Activated CD4-positive, alpha-beta T cell treated with anti-CD3 and anti-CD28 coated beads for 36 hours (primary cell): ENCODE data around the gene AVP. TPM values are rescaled to one million over a fixed set of nuclear protein-coding genes. Genes with fewer than 3 reads are reported as not detected.
A peak's percentile ranks its signal among the peaks of the same experiment; 100 is the strongest.

ENCODE experiments used
- ATAC-seq: fragments of 200-7000 bp; cut with Tn5 transposase; one replicate; pipeline ENCODE4 v1.10.0; 2021; ENCODE audit warnings: mild to moderate bottlenecking, moderate library complexity
- CTCF ChIA-PET: fragments of 350-600 bp; sonication (Branson Sonifier 250); formaldehyde crosslinking; loops from one replicate; lab custom pipeline; 2021; ENCODE audit warnings: antibody characterized with exemption; lab: Charles Lee
- POLR2A ChIA-PET: fragments of 350-600 bp; sonication (Branson Sonifier 250); formaldehyde crosslinking; loops from one replicate; lab custom pipeline; 2021; ENCODE audit warnings: antibody characterized with exemption, inconsistent platforms; lab: Charles Lee
- DNase-seq: peaks from one replicate; pipeline ENCODE4 v3.0.0-alpha.2; 2020
- H3K27ac Mint-ChIP-seq: one replicate; pipeline ENCODE4 v1.8.0; 2021; ENCODE audit warnings: mixed read lengths
- H3K27me3 Mint-ChIP-seq: one replicate; pipeline ENCODE4 v1.8.0; 2021; ENCODE audit warnings: mixed read lengths
- H3K36me3 Mint-ChIP-seq: one replicate; pipeline ENCODE4 v1.8.0; 2021; ENCODE audit warnings: low read depth, mixed read lengths
- H3K4me1 Mint-ChIP-seq: one replicate; pipeline ENCODE4 v1.8.0; 2021; ENCODE audit warnings: mixed read lengths
- H3K4me3 Mint-ChIP-seq: one replicate; pipeline ENCODE4 v1.8.0; 2021; ENCODE audit warnings: mild to moderate bottlenecking, moderate library complexity, mixed read lengths
- H3K9me3 Mint-ChIP-seq: one replicate; pipeline ENCODE4 v1.8.0; 2021; ENCODE audit warnings: low read depth, mixed read lengths
- intact Hi-C, 2 experiments: fragments of 100-400 bp; cut with DNase I in 1 of 2; cut with micrococcal nuclease in 1 of 2; formaldehyde crosslinking; loops; one replicate each; pipeline versions ENCODE4 v1.14.2 to v1.15.1; 2022 to 2024; cut with DNase I, micrococcal nuclease
- total RNA-seq, 2 experiments: library from RNA; stranded (reverse); gene quantifications; one replicate each; pipeline ENCODE4 v1.2.3, GENCODE V29; 2021

AVP gene
- total RNA-seq, 2 experiments from 2014 or later, result not detected

GRCh38 chr20:3100480-3100879 lies 16.0 kb upstream of the AVP start:
- POLR2A ChIA-PET, result interaction anchor here (0.6 to 1.0 kb wide), 2 partner anchors 30 to 57 kb away, joined by 5 to 9 read pairs; no protein-coding TSS in a partner anchor
- Mint-ChIP-seq H3K36me3 (no peaks in the 10 kb centered on the region), H3K27ac (no peak overlapping the region), H3K4me3 (no peak overlapping the region), H3K27me3 (peaks cover 1% of the 10 kb centered on the region), H3K4me1 (peaks cover 16% of the 10 kb centered on the region), H3K9me3 (no peaks in the 10 kb centered on the region)
- CTCF ChIA-PET, result interaction anchor here (0.7 to 1.4 kb wide), 3 partner anchors 10 to 47 kb away, joined by 4 to 6 read pairs (median 4); no protein-coding TSS in a partner anchor
- DNase-seq (no peak), ATAC-seq (no peak)
- intact Hi-C loops, result no loop called here

- ChIA-PET POLR2A (interaction anchor here (0.6 kb wide), 1 partner anchor 1119 kb away, joined by 6 read pairs; no protein-coding TSS in a partner anchor), CTCF (interaction anchor here (0.6 to 1.6 kb wide), 2 partner anchors 26 to 1121 kb away, joined by 3 to 5 read pairs; no protein-coding TSS in a partner anchor)
- peaks cover 6% of the 10 kb centered on the region for H3K27me3 Mint-ChIP-seq
- H3K9me3 Mint-ChIP-seq, result no peaks in the 10 kb centered on the region
- H3K36me3 Mint-ChIP-seq, result no peaks in the 10 kb centered on the region
- ATAC-seq, result no peak
- H3K4me1 Mint-ChIP-seq, result peaks cover 14% of the 10 kb centered on the region
- no peak overlapping the region for H3K4me3 Mint-ChIP-seq
- intact Hi-C loops, result no loop called here
- DNase-seq, result no peak
- no peak overlapping the region for H3K27ac Mint-ChIP-seq
Observed at GRCh38 chr20:3094848-3095629, 10.5 kb upstream of the AVP start.

GRCh38 chr20:3093861-3094361 lies 9.4 kb upstream of the AVP start:
- DNase-seq (peak; percentile 32), ATAC-seq (peak; percentile 48)
- peaks cover 14% of the 10 kb centered on the region for H3K4me1 Mint-ChIP-seq
- POLR2A ChIA-PET, result interaction anchor here (0.6 kb wide), 1 partner anchor 42 kb away, joined by 4 read pairs; no protein-coding TSS in a partner anchor
- no peaks in the 10 kb centered on the region for H3K36me3 Mint-ChIP-seq
- H3K27ac Mint-ChIP-seq, result peak overlapping the region; percentile 78
- H3K27me3 Mint-ChIP-seq, result peaks cover 6% of the 10 kb centered on the region
- intact Hi-C loops, result no loop called here
- H3K4me3 Mint-ChIP-seq, result no peak overlapping the region
- no peaks in the 10 kb centered on the region for H3K9me3 Mint-ChIP-seq
- CTCF ChIA-PET, result interaction anchor here (0.6 kb wide), 1 partner anchor 42 kb away, joined by 4 read pairs; no protein-coding TSS in a partner anchor

- ATAC-seq (peak; percentile 52), DNase-seq (peak; percentile 64)
- Mint-ChIP-seq H3K27ac (peak overlapping the region; percentile 96), H3K9me3 (no peaks in the 10 kb centered on the region), H3K36me3 (no peaks in the 10 kb centered on the region), H3K27me3 (peaks cover 6% of the 10 kb centered on the region), H3K4me3 (peak overlapping the region; percentile 69), H3K4me1 (peaks cover 14% of the 10 kb centered on the region)
- POLR2A ChIA-PET, result interaction anchor here (1.1 kb wide), 1 partner anchor 65 kb away, joined by 6 read pairs; no protein-coding TSS in a partner anchor
- intact Hi-C loops, result no loop called here
- CTCF ChIA-PET, result interaction anchor here (0.7 to 1.4 kb wide), 3 partner anchors 15 to 419 kb away, joined by 3 to 5 read pairs (median 3); no protein-coding TSS in a partner anchor
Observed at GRCh38 chr20:3092611-3093379, 8.3 kb upstream of the AVP start.

- no peak for DNase-seq
- Mint-ChIP-seq H3K27me3 (peaks cover 6% of the 10 kb centered on the region), H3K36me3 (no peaks in the 10 kb centered on the region), H3K9me3 (no peaks in the 10 kb centered on the region), H3K27ac (no peak overlapping the region), H3K4me3 (no peak overlapping the region), H3K4me1 (peaks cover 14% of the 10 kb centered on the region)
- intact Hi-C loops, result no loop called here
- ATAC-seq, result no peak
- ChIA-PET CTCF (interaction anchor here (1.2 kb wide), 1 partner anchor 9 kb away, joined by 4 read pairs; no protein-coding TSS in a partner anchor), POLR2A (no interaction called here)
Observed at GRCh38 chr20:3090565-3090964, 6.0 kb upstream of the AVP start.

GRCh38 chr20:3088031-3088430 lies 3.5 kb upstream of the AVP start:
- intact Hi-C loops, result no loop called here
- DNase-seq (no peak), ATAC-seq (no peak)
- H3K36me3 Mint-ChIP-seq, result no peaks in the 10 kb centered on the region
- H3K27me3 Mint-ChIP-seq, result peaks cover 13% of the 10 kb centered on the region
- CTCF ChIA-PET, result interaction anchor here (0.5 to 1.3 kb wide), 5 partner anchors 10 to 104 kb away, joined by 3 to 7 read pairs (median 3); no protein-coding TSS in a partner anchor
- no peak overlapping the region for H3K4me3 Mint-ChIP-seq
- no peak overlapping the region for H3K27ac Mint-ChIP-seq
- POLR2A ChIA-PET, result no interaction called here
- H3K9me3 Mint-ChIP-seq, result no peaks in the 10 kb centered on the region
- peaks cover 11% of the 10 kb centered on the region for H3K4me1 Mint-ChIP-seq

- DNase-seq (no peak), ATAC-seq (no peak)
- intact Hi-C loops, result no loop called here
- Mint-ChIP-seq H3K9me3 (no peaks in the 10 kb centered on the region), H3K4me1 (peaks cover 9% of the 10 kb centered on the region), H3K36me3 (no peaks in the 10 kb centered on the region), H3K27ac (no peak overlapping the region), H3K27me3 (peaks cover 25% of the 10 kb centered on the region), H3K4me3 (no peak overlapping the region)
- CTCF ChIA-PET, result interaction anchor here (0.6 to 1.4 kb wide), 3 partner anchors 17 to 32 kb away, joined by 3 to 6 read pairs (median 3); no protein-coding TSS in a partner anchor
- POLR2A ChIA-PET, result interaction anchor here (0.6 to 1.1 kb wide), 2 partner anchors 93 to 108 kb away, joined by 3 to 8 read pairs; no protein-coding TSS in a partner anchor
Observed at GRCh38 chr20:3085571-3086072, 1.1 kb upstream of the AVP start.

GRCh38 chr20:3084986-3085360 lies 449 bp upstream of the AVP start:
- Mint-ChIP-seq H3K4me3 (no peak overlapping the region), H3K27me3 (peaks cover 30% of the 10 kb centered on the region), H3K9me3 (no peaks in the 10 kb centered on the region), H3K4me1 (peaks cover 8% of the 10 kb centered on the region), H3K27ac (no peak overlapping the region), H3K36me3 (no peaks in the 10 kb centered on the region)
- ChIA-PET POLR2A (no interaction called here), CTCF (no interaction called here)
- DNase-seq (no peak), ATAC-seq (no peak)
- intact Hi-C loops, result no loop called here

- peaks cover 34% of the 10 kb centered on the region for H3K27me3 Mint-ChIP-seq
- H3K36me3 Mint-ChIP-seq, result no peaks in the 10 kb centered on the region
- ATAC-seq (peak; percentile 42), DNase-seq (no peak)
- H3K4me3 Mint-ChIP-seq, result peak overlapping the region; percentile 10
- ChIA-PET POLR2A (interaction anchor here (1.0 kb wide), 1 partner anchor 12 kb away, joined by 3 read pairs; the partner anchor contains the start of gene OXT), CTCF (interaction anchor here (0.7 to 1.2 kb wide), 2 partner anchors 33 to 373 kb away, joined by 3 read pairs; no protein-coding TSS in a partner anchor)
- H3K27ac Mint-ChIP-seq, result no peak overlapping the region
- no peaks in the 10 kb centered on the region for H3K9me3 Mint-ChIP-seq
- H3K4me1 Mint-ChIP-seq, result peaks cover 8% of the 10 kb centered on the region
- intact Hi-C loops, result no loop called here
Observed at GRCh38 chr20:3082955-3083952, 1.3 kb downstream of the AVP start.
